ENCODE results near the gene ELMOD3.

- peak; percentile 52; the same call in 1 of the 2 replicates for TF ChIP-seq SPI1 (IDR thresholded peaks at IDR 0.05; ENCODE audit: borderline replicate concordance, low read depth, low read length)
- TF ChIP-seq CTCF (IDR thresholded peaks at IDR 0.05 in 2 of 3, conservative IDR thresholded peaks at IDR 0.05 in 1 of 3; ENCODE audit: insufficient read depth in 2 of 3, low read depth in 1 of 3, low read length in 3 of 3): no peak
- TF ChIP-seq ILK (tag; IDR thresholded peaks at IDR 0.05; ENCODE audit: borderline replicate concordance, low read depth): no peak
- TF ChIP-seq RUNX1 (IDR thresholded peaks at IDR 0.05; ENCODE audit: low read depth): no peak
- TF ChIP-seq YY1 (IDR thresholded peaks at IDR 0.05; ENCODE audit: borderline replicate concordance in 1 of 3, control insufficient read depth in 1 of 3, extremely low read depth in 1 of 3, insufficient read depth in 3 of 3, insufficient read length in 1 of 3, insufficient replicate concordance in 2 of 3, low read depth in 1 of 3, low read length in 2 of 3): no peak
- TF ChIP-seq ZNF232 (CRISPR knock-in tag; IDR thresholded peaks at IDR 0.05): no peak
- no peak for TF ChIP-seq POLR2A (conservative IDR thresholded peaks at IDR 0.05)
- TF ChIP-seq ARID4B (CRISPR knock-in tag; IDR thresholded peaks at IDR 0.05): no peak
- TF ChIP-seq ZNF184 (CRISPR knock-in tag; IDR thresholded peaks at IDR 0.05): no peak
- no peak for TF ChIP-seq NRF1 (conservative IDR thresholded peaks at IDR 0.05 in 1 of 2, IDR thresholded peaks at IDR 0.05 in 1 of 2)
- no peak for TF ChIP-seq MAX (CRISPR knock-in tag; IDR thresholded peaks at IDR 0.05)
- no peak for TF ChIP-seq ZBTB33 (CRISPR knock-in tag; IDR thresholded peaks at IDR 0.05)
Observed at GRCh38 chr2:85309699-85310321, 44.8 kb upstream of the ELMOD3 start.

Data from K562 (cell line).